GM18507 (cell line): ENCODE data around the gene SLC24A4.

Source experiments
- DNase-seq: peaks from one replicate; pipeline ENCODE4 v3.0.0; 2011; ENCODE audit warnings: low read depth; ENCODE audit not compliant: insufficient read length; ENCODE audit errors: extremely low spot score
- FAIRE-seq: peaks from 2 replicates; lab custom pipeline; 2011; peaks lifted over from hg19 to GRCh38; lab: Jason Lieb, UNC

Gene SLC24A4

GRCh38 chr14:92507174-92507768, 184.3 kb downstream of the SLC24A4 start:
- DNase-seq: no peak
- peak; percentile 69 for FAIRE-seq

GRCh38 chr14:92510972-92511371, 188.0 kb downstream of the SLC24A4 start:
- DNase-seq: no peak
- FAIRE-seq: peak; percentile 39

GRCh38 chr14:92511453-92512238, 188.7 kb downstream of the SLC24A4 start:
- no peak for FAIRE-seq

GRCh38 chr14:92512807-92513203, 189.8 kb downstream of the SLC24A4 start:
- peak; percentile 26 for FAIRE-seq
- DNase-seq: no peak

More at GRCh38 chr14:92511453-92512238, 188.7 kb downstream of the SLC24A4 start:
- no peak for DNase-seq

- DNase-seq: peak; percentile 63
- peak; percentile 85 for FAIRE-seq
Observed at GRCh38 chr14:92513204-92513965, 190.4 kb downstream of the SLC24A4 start, which contains the start of gene RIN3. Gene RIN3, plus strand, starts transcription at chr14:92513781. Its CDS starts 152 bp downstream, at chr14:92513933.

- DNase-seq: no peak
Observed at GRCh38 chr14:92513966-92514843, 191.2 kb downstream of the SLC24A4 start.

GRCh38 chr14:92514844-92515514, 192.0 kb downstream of the SLC24A4 start:
- FAIRE-seq (peak; percentile 54), DNase-seq (no peak)

More at GRCh38 chr14:92513966-92514843, 191.2 kb downstream of the SLC24A4 start:
- FAIRE-seq: no peak

- DNase-seq (no peak), FAIRE-seq (peak; percentile 45)
Observed at GRCh38 chr14:92515546-92516343, 192.8 kb downstream of the SLC24A4 start.

GRCh38 chr14:92516344-92516965, 193.5 kb downstream of the SLC24A4 start:
- FAIRE-seq (no peak), DNase-seq (no peak)

- DNase-seq (no peak), FAIRE-seq (no peak)
Observed at GRCh38 chr14:92516966-92517506, 194.1 kb downstream of the SLC24A4 start.

- FAIRE-seq (no peak), DNase-seq (no peak)
Observed at GRCh38 chr14:92517761-92518160, 194.8 kb downstream of the SLC24A4 start.

GRCh38 chr14:92519246-92520101, 196.5 kb downstream of the SLC24A4 start:
- no peak for FAIRE-seq
- no peak for DNase-seq

GRCh38 chr14:92520102-92521057, 197.4 kb downstream of the SLC24A4 start:
- DNase-seq (no peak), FAIRE-seq (no peak)

GRCh38 chr14:92521058-92521415, 198.1 kb downstream of the SLC24A4 start:
- DNase-seq (no peak), FAIRE-seq (no peak)

GRCh38 chr14:92523752-92524151, 200.8 kb downstream of the SLC24A4 start:
- DNase-seq: no peak
- no peak for FAIRE-seq
